ENCODE measurements around the gene SPRR2G. TPM values are rescaled to one million over a fixed set of nuclear protein-coding genes. Genes with fewer than 3 reads are reported as not detected.
"Not testable (repeated sequence)": the region's sequence is repeated elsewhere in the genome, so short reads cannot be mapped to it uniquely, and the experiment has no call there.

The SPRR2G gene
- total and polyA plus RNA-seq, 2 of the 8 experiments (the other 6 are each of a cell fraction or from before 2014, with no cell fraction given) = not detected

DNA sequence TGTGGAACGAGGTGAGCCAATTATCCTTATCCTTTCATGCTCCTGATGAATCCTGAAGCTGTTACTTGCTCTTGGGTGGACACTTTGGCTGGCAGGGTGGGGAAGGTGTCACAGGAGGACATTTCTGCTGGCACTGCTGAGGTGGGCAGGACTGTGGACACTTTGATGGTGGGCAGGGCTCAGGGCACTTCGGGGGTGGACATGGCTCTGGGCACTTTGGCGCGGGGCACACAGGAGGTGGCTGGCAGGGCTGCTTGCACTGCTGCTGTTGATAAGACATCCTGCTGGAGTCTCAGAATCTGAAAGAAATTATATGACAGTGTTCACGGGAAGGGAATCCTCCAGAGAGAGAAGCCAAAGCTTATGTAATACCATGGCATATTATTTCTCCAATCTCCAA lies 38.2 kb downstream of the SPRR2G start:
- H3K27me3 ChIP-seq (replicated peaks in 1 of 4; ENCODE audit: control insufficient read depth in 3 of 4, extremely low read depth in 1 of 4, insufficient read depth in 3 of 4, low read length in 3 of 4); H3K79me2 ChIP-seq (ENCODE audit: control insufficient read depth in 1 of 2, insufficient read depth in 2 of 2, low read length in 2 of 2); H3K79me1 ChIP-seq (ENCODE audit: low read depth, low read length); H3K9ac ChIP-seq (replicated peaks in 1 of 4; ENCODE audit: extremely low read depth in 1 of 4, low read depth in 3 of 4, low read length in 3 of 4); H2BK12ac ChIP-seq (ENCODE audit: low read depth, low read length); H3K36me3 ChIP-seq (ENCODE audit: control insufficient read depth in 2 of 4, insufficient read depth in 4 of 4, low read length in 3 of 4); H2AK5ac ChIP-seq (ENCODE audit: low read depth, low read length); H3K4me1 ChIP-seq (replicated peaks in 1 of 4; ENCODE audit: control insufficient read depth in 3 of 4, insufficient read depth in 4 of 4, low read length in 3 of 4); H2BK5ac ChIP-seq (ENCODE audit: low read depth, low read length); H4K91ac ChIP-seq (replicated peaks; ENCODE audit: insufficient read length, low read length); H3K4ac ChIP-seq (replicated peaks; ENCODE audit: insufficient read length, low read depth, low read length); H3K4me3 ChIP-seq (ENCODE audit: extremely low read depth in 1 of 4, insufficient read depth in 2 of 4, low read depth in 3 of 4, low read length in 4 of 4); H2BK20ac ChIP-seq (ENCODE audit: low read length); H3K23me2 ChIP-seq (ENCODE audit: low read depth, low read length); DNase-seq (ENCODE audit: low read depth in 1 of 2, low spot score in 2 of 2); H2BK120ac ChIP-seq (replicated peaks; ENCODE audit: low read depth, low read length); H2AFZ ChIP-seq (ENCODE audit: low read length); FAIRE-seq; H3K14ac ChIP-seq (ENCODE audit: insufficient read length); H4K20me1 ChIP-seq (replicated peaks in 1 of 2; ENCODE audit: control insufficient read depth in 1 of 2, insufficient read depth in 2 of 2, low read length in 2 of 2); H4K5ac ChIP-seq (ENCODE audit: insufficient read length, low read depth, low read length); POLR2A ChIA-PET (ENCODE audit: partially characterized antibody); H3K4me2 ChIP-seq (ENCODE audit: insufficient read depth in 1 of 2, low read depth in 2 of 2, low read length in 2 of 2); H4K8ac ChIP-seq (ENCODE audit: extremely low read depth, insufficient read depth, low read length); H3K9me3 ChIP-seq (ENCODE audit: insufficient read depth in 2 of 2, low read depth in 1 of 2, low read length in 1 of 2); H3K23ac ChIP-seq (ENCODE audit: insufficient read length); H3K56ac ChIP-seq (replicated peaks; ENCODE audit: insufficient read length, low read depth, low read length); H3K18ac ChIP-seq (ENCODE audit: extremely low read depth, low read length); H3K27ac ChIP-seq (ENCODE audit: low read depth, low read length); H2BK15ac ChIP-seq (ENCODE audit: low read length): not testable (repeated sequence)
- CTCF ChIA-PET (ENCODE audit: partially characterized antibody) = interaction anchor here (1.1 to 1.5 kb wide), 4 partner anchors 46 to 242 kb away, joined by 3 to 4 read pairs (median 3); no protein-coding TSS in a partner anchor
- whole genome bisulfite sequencing, 2 experiments (ENCODE audit: extremely low coverage in 1 of 2, insufficient coverage in 1 of 2, insufficient read length in 1 of 2, insufficient replicate concordance in 2 of 2, low coverage in 1 of 2, low lambda C conversion rate in 2 of 2, missing lambda C conversion rate in 1 of 2) = 84% methylated on average over 5 of the region's 5 CpGs; no CpG with 5 or more reads in 1 of the 2 experiments

All from H1 (cell line).